HepG2 (cell line): ENCODE measurements around the gene OR6V1. TPM values are rescaled to one million over a fixed set of nuclear protein-coding genes. Genes with fewer than 3 reads are reported as not detected.

ENCODE experiments used
- ATAC-seq: fragments of 200-7000 bp; cut with Tn5 transposase; 3 replicates; pipeline ENCODE4 v1.9.1; 2020; ENCODE audit warnings: mild to moderate bottlenecking, moderate library complexity
- BruUV-seq: library from RNA; stranded (reverse); fragments of 400-500 nt; replicated peaks from 2 replicates; lab custom pipeline; 2021; lab: Mats Ljungman, UMichigan
- CTCF ChIA-PET: fragments of 300-600 bp; formaldehyde crosslinking; extraction: SDS; loops from one replicate; lab custom pipeline; 2021; ENCODE audit warnings: low total read pairs, inconsistent platforms, low intra/inter-chr PET ratio; lab: Yijun Ruan, JAX
- POLR2A ChIA-PET: fragments of 350-600 bp; sonication (Branson Sonifier 250); formaldehyde crosslinking; loops from one replicate; lab custom pipeline; 2020; ENCODE audit warnings: antibody characterized with exemption, inconsistent platforms; lab: Yijun Ruan, JAX
- DNase-seq: peaks from one replicate; pipeline ENCODE4 v3.0.0-alpha.2; 2015; ENCODE audit warnings: low spot score
- FAIRE-seq: peaks from 3 replicates; lab custom pipeline; 2011; peaks lifted over from hg19 to GRCh38; lab: Jason Lieb, UNC
- H2AFZ ChIP-seq: one replicate; pipeline ENCODE4 v1.6.1; 2011; ENCODE audit warnings: low read length, inconsistent platforms
- H3K27ac ChIP-seq: fragments of 300-600 bp; 3 replicates; pipeline ENCODE4 v1.8.0; 2011; ENCODE audit warnings: mixed run types, mild to moderate bottlenecking, mixed read lengths, low read length, inconsistent platforms; ENCODE audit not compliant: insufficient read depth; ENCODE audit errors: extremely low read length
- H3K27me3 ChIP-seq, 2 experiments: fragments of 200-600 bp in 1 of 2; 2 replicates in 1 of 2; 3 replicates in 1 of 2; pipeline versions ENCODE4 v1.6.0 to v1.8.0; 2011; ENCODE audit warnings: low read length in 2 of 2, mild to moderate bottlenecking in 2 of 2, moderate library complexity in 2 of 2, inconsistent platforms in 1 of 2; ENCODE audit not compliant: insufficient read depth in 2 of 2, control insufficient read depth in 1 of 2
- H3K36me3 ChIP-seq, 2 experiments: fragments of 200-600 bp in 1 of 2; replicated peaks in 1 of 2; 2 replicates in 1 of 2; 3 replicates in 1 of 2; pipeline versions ENCODE4 v1.5.1 to v1.8.0; 2011; ENCODE audit warnings: low read length in 2 of 2, inconsistent platforms in 1 of 2; ENCODE audit not compliant: insufficient read depth in 2 of 2, control insufficient read depth in 1 of 2
- H3K4me1 ChIP-seq: 2 replicates; pipeline ENCODE4 v1.5.1; 2012; ENCODE audit warnings: low read length, inconsistent platforms; ENCODE audit not compliant: insufficient read depth
- H3K4me2 ChIP-seq: 2 replicates; pipeline ENCODE4 v1.6.0; 2011; ENCODE audit warnings: low read depth, low read length, inconsistent platforms
- H3K4me3 ChIP-seq, 3 experiments: fragments of 200-600 bp in 1 of 3; sonication (generic), shearing (Covaris generic) in 1 of 3; replicated peaks in 1 of 3; 2 replicates each; pipeline ENCODE4 v1.5.1; 2011 to 2016; ENCODE audit warnings: low read length in 3 of 3, inconsistent platforms in 2 of 3, low read depth in 2 of 3, mild to moderate bottlenecking in 2 of 3, control low read depth in 1 of 3, mixed read lengths in 1 of 3; ENCODE audit not compliant: insufficient read depth in 1 of 3
- H3K79me2 ChIP-seq: one replicate; pipeline ENCODE4 v1.6.1; 2011; ENCODE audit warnings: low read length, inconsistent platforms; ENCODE audit not compliant: insufficient read depth
- H3K9ac ChIP-seq: 2 replicates; pipeline ENCODE4 v1.6.0; 2011; ENCODE audit warnings: mild to moderate bottlenecking, low read depth, low read length, inconsistent platforms; ENCODE audit not compliant: insufficient read depth
- H3K9me3 ChIP-seq: 2 replicates; pipeline ENCODE4 v1.5.1; 2012; ENCODE audit warnings: mild to moderate bottlenecking, low read length
- H4K20me1 ChIP-seq: 2 replicates; pipeline ENCODE4 v1.6.0; 2011; ENCODE audit warnings: inconsistent platforms, mild to moderate bottlenecking, low read length, moderate library complexity; ENCODE audit not compliant: insufficient read depth
- CHCHD3 ChIP-seq: sonication (generic); formaldehyde crosslinking; IDR thresholded peaks from 2 replicates; pipeline ENCODE4 v1.8.0; 2022; ENCODE audit warnings: mild to moderate bottlenecking, missing genetic modification reagents, moderate library complexity
- EP300 ChIP-seq, 3 experiments: sonication (generic) in 1 of 3; formaldehyde crosslinking in 1 of 3; IDR thresholded peaks; 2 replicates each; pipeline versions ENCODE4 v1.5.1 to v1.6.1; 2011 to 2020; ENCODE audit warnings: low read depth in 2 of 3, low read length in 2 of 3, borderline replicate concordance in 1 of 3, improper control_type of control experiment in 1 of 3, mild to moderate bottlenecking in 1 of 3, missing genetic modification reagents in 1 of 3, moderate library complexity in 1 of 3
- NR2F2 ChIP-seq: IDR thresholded peaks from 2 replicates; pipeline ENCODE4 v1.6.1; 2012; ENCODE audit warnings: low read depth, inconsistent platforms, borderline replicate concordance
- RARG ChIP-seq: sonication (generic); formaldehyde crosslinking; IDR thresholded peaks from 2 replicates; pipeline ENCODE4 v1.4.0; 2020; ENCODE audit warnings: low read depth, mild to moderate bottlenecking, missing genetic modification reagents
- SOX6 ChIP-seq, 2 experiments: fragments of 450-650 bp in 1 of 2; sonication (generic) in 1 of 2; formaldehyde crosslinking in 1 of 2; IDR thresholded peaks; 2 replicates each; pipeline versions ENCODE4 v1.4.0 to v1.6.1; 2017 to 2020; ENCODE audit warnings: antibody characterized with exemption in 1 of 2, mild to moderate bottlenecking in 1 of 2, missing genetic modification reagents in 1 of 2
- ZNF33A ChIP-seq: sonication (generic); formaldehyde crosslinking; IDR thresholded peaks from 2 replicates; pipeline ENCODE4 v1.5.1; 2020; ENCODE audit warnings: missing genetic modification reagents, mild to moderate bottlenecking, moderate library complexity, borderline replicate concordance
- ZNF598 ChIP-seq: sonication (generic); formaldehyde crosslinking; IDR thresholded peaks from 2 replicates; pipeline ENCODE4 v1.5.1; 2020; ENCODE audit warnings: mild to moderate bottlenecking, missing genetic modification reagents, borderline replicate concordance
- ZNF788 ChIP-seq: sonication (generic); formaldehyde crosslinking; IDR thresholded peaks from 2 replicates; pipeline ENCODE4 v1.5.0; 2020; ENCODE audit warnings: mild to moderate bottlenecking, missing genetic modification reagents, borderline replicate concordance
- WGBS: methylation state at CpG from one replicate; pipeline ENCODE4 v1.1.6; 2017; ENCODE audit warnings: low lambda C conversion rate; 5-methylcytosine and 5-hydroxymethylcytosine counted together
- in situ Hi-C: cut with HindIII; loops from 2 replicates; pipeline ENCODE4 v1.10.0; 2017; ENCODE audit warnings: low pct_unique_long_range_greater_than_20kb; ENCODE audit not compliant: extremely low pct_ligation_motif_present
- intact Hi-C: fragments of 100-400 bp; cut with micrococcal nuclease; formaldehyde crosslinking; loops from one replicate; pipeline ENCODE4 v1.10.0; 2022; ENCODE audit not compliant: unreplicated experiment
- polyA plus RNA-seq, 8 experiments: library from polyadenylated mRNA; depleted of rRNA in 3 of 8; stranded (reverse) in 7 of 8; unstranded in 1 of 8; fragments of >200 nt; fragmentation: Illumina TruSeq in 4 of 8; extraction: Trizol in 4 of 8; gene quantifications; 2 replicates each; pipeline versions ENCODE4 v1.2.1 to v1.2.3, GENCODE V29; 2011 to 2016; ENCODE audit warnings: low read depth in 4 of 8, missing spikeins in 1 of 8, mixed read lengths in 1 of 8; ENCODE audit not compliant: insufficient read depth in 1 of 8
- total RNA-seq, 5 experiments: library from RNA; depleted of rRNA; stranded (reverse); fragments of >200 nt; fragmentation: Illumina TruSeq; extraction: Trizol; gene quantifications; 2 replicates each; pipeline ENCODE4 v1.2.3, GENCODE V29; 2016; ENCODE audit warnings: low read depth in 1 of 5
- TF ChIP-seq, protein P1 (sequence below): sonication (generic); formaldehyde crosslinking; IDR thresholded peaks from 2 replicates; pipeline ENCODE4 v1.5.0; 2020; ENCODE audit warnings: mild to moderate bottlenecking, missing genetic modification reagents

The OR6V1 gene
- total and polyA plus RNA-seq, 2 of the 13 experiments (the other 11 are each of a cell fraction or from before 2014, with no cell fraction given) = not detected

DNA sequence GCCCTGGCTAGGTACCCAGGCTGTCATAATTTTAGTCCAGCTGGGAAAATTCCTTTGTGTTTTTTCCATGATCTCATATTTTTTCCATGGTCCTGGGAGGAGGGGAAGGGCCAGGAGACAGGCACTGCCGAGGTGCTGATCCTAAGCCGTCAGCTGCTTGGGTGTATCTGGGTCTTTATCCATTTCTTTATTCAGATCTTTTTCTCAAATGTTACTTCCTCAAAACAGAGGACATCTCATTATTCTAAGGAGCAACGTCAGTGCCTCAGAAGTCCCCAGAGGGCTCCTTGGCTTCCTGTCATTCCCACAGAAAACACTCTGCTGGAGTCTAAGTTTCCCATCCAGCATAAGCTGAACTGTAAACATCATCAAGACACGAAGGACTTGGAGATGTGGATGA lies 2.8 kb upstream of the OR6V1 start:
- H3K36me3 ChIP-seq = no peaks in the 10 kb centered on the region
- intact Hi-C loops = no loop called here
- DNase-seq (no peak), FAIRE-seq (no peak)
- no peaks in the 10 kb centered on the region for H4K20me1 ChIP-seq
- H3K4me1 ChIP-seq = no peaks in the 10 kb centered on the region
- ChIA-PET CTCF (no interaction called here), POLR2A (no interaction called here)
- in situ Hi-C loops = no loop called here
- H3K27me3 ChIP-seq = peaks cover 0 to 9% of the 10 kb centered on the region in 2 experiments; a peak in 3 of 5 replicates
- no peak overlapping the region for H2AFZ ChIP-seq
- no peaks in the 10 kb centered on the region for H3K9me3 ChIP-seq
- no peak overlapping the region for H3K9ac ChIP-seq
- H3K79me2 ChIP-seq = no peaks in the 10 kb centered on the region
- TF ChIP-seq ZNF33A (no peak), ZNF598 (CRISPR knock-in tag) (no peak), NR2F2 (no peak), RARG (CRISPR knock-in tag) (no peak), CHCHD3 (CRISPR knock-in tag) (no peak), SOX6 (IDR thresholded peaks at IDR 0.05) (no peak), SOX6 (CRISPR knock-in tag; IDR thresholded peaks at IDR 0.05) (no peak), ZNF788 (CRISPR knock-in tag) (no peak), EP300 (IDR thresholded peaks at IDR 0.05; ENCODE audit: low read depth in 2 of 2, low read length in 2 of 2) (no peak), EP300 (CRISPR knock-in tag; IDR thresholded peaks at IDR 0.05; ENCODE audit: borderline replicate concordance) (no peak)
- TF ChIP-seq, protein P1, sequence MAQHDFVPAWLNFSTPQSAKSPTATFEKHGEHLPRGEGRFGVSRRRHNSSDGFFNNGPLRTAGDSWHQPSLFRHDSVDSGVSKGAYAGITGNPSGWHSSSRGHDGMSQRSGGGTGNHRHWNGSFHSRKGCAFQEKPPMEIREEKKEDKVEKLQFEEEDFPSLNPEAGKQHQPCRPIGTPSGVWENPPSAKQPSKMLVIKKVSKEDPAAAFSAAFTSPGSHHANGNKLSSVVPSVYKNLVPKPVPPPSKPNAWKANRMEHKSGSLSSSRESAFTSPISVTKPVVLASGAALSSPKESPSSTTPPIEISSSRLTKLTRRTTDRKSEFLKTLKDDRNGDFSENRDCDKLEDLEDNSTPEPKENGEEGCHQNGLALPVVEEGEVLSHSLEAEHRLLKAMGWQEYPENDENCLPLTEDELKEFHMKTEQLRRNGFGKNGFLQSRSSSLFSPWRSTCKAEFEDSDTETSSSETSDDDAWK (CRISPR knock-in tag) = no peak
- TF ChIP-seq, all 625 proteins: peak for 0
- no peak overlapping the region for H3K4me3 ChIP-seq
- ATAC-seq = no peak
- H3K27ac ChIP-seq = no peak overlapping the region
- no peak overlapping the region for H3K4me2 ChIP-seq
- 7% methylated on average over 4 of the region's 4 CpGs for WGBS
- no TSS peak for BruUV-seq
